Activated T-cell treated with anti-CD3 and anti-CD28 coated beads for 24 hours (primary cell): ENCODE measurements around the gene PDGFB.

Experiments used
- DNase-seq: peaks from one replicate; pipeline ENCODE4 v3.0.0-alpha.2; 2020; ENCODE audit warnings: low read depth

PDGFB gene

GRCh38 chr22:39174498-39175352 is 70.1 kb downstream of the PDGFB start:
- peak; percentile 45 for DNase-seq

- no peak for DNase-seq
These were observed 70.8 kb downstream of the PDGFB start for GRCh38 chr22:39173787-39174497.
